HL-60 (cell line): ENCODE results near the gene MRPL2.

Experiments used
- DNase-seq, 2 experiments: peaks; one replicate each; pipeline ENCODE4 v3.0.0-alpha.2; 2010 to 2020; ENCODE audit warnings: low read depth in 1 of 2, low spot score in 1 of 2
- H3K27ac ChIP-seq: fragments of 250-450 bp; sonication (Bioruptor Pico); replicated peaks from 2 replicates; pipeline ENCODE4 v1.5.1; 2020; ENCODE audit warnings: mild to moderate bottlenecking, moderate library complexity
- H3K27me3 ChIP-seq: fragments of 250-450 bp; sonication (Bioruptor Pico); 2 replicates; pipeline ENCODE4 v1.5.1; 2021; ENCODE audit warnings: mild to moderate bottlenecking, moderate library complexity; ENCODE audit not compliant: insufficient read depth, poor library complexity, severe bottlenecking
- H3K4me3 ChIP-seq: replicated peaks from 2 replicates; pipeline ENCODE4 v1.5.1; 2011; ENCODE audit warnings: mild to moderate bottlenecking, control low read depth, low read length; ENCODE audit not compliant: insufficient read depth
- GABPA ChIP-seq: IDR thresholded peaks from 2 replicates; pipeline ENCODE4 v1.6.1; 2012; ENCODE audit warnings: low read depth
- POLR2AphosphoS5 ChIP-seq: IDR thresholded peaks from 2 replicates; pipeline ENCODE4 v1.6.1; 2012; ENCODE audit warnings: low read depth
- SPI1 ChIP-seq: IDR thresholded peaks from 2 replicates; pipeline ENCODE4 v1.6.1; 2012; ENCODE audit warnings: low read depth, mild to moderate bottlenecking, borderline replicate concordance
- TF ChIP-seq, protein P1 (sequence below): IDR thresholded peaks from 2 replicates; pipeline ENCODE4 v1.6.1; 2012; ENCODE audit warnings: low read depth; ENCODE audit not compliant: insufficient replicate concordance
- TF ChIP-seq, protein P2 (sequence below): IDR thresholded peaks from one replicate; pipeline ENCODE4 v1.5.1; 2011; ENCODE audit warnings: low read length, control low read depth, inconsistent platforms; ENCODE audit not compliant: insufficient read depth

MRPL2 gene

DNA sequence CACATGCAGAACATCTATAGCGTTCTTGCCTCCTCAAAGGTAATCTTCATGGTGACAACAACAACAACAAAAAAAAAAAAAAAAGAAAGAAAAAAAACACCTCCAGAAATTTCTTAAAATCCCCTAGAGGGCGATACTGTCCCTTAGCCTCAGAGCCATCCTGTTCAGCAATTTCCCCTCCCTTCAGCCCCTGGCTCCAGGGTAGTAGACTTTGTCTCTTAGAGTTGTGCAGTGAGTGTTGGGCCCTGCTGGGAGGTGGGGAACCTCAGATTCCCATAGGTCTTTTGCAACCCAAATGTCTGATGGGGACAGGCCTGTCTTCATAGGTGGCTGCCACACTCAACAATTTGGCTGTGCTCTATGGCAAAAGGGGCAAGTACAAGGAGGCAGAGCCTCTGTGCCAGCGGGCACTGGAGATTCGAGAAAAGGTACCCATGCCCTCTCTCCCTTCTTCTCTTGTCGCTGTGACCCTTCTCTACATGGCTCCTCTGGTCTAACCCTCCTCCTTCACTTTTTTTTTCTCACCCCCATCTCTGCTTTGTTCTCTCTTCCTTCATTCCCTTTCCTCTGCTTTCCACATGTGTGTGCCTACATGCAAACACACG, 10.9 kb upstream of the MRPL2 start:
- H3K27ac ChIP-seq, result no peak overlapping the region
- TF ChIP-seq, protein P1, sequence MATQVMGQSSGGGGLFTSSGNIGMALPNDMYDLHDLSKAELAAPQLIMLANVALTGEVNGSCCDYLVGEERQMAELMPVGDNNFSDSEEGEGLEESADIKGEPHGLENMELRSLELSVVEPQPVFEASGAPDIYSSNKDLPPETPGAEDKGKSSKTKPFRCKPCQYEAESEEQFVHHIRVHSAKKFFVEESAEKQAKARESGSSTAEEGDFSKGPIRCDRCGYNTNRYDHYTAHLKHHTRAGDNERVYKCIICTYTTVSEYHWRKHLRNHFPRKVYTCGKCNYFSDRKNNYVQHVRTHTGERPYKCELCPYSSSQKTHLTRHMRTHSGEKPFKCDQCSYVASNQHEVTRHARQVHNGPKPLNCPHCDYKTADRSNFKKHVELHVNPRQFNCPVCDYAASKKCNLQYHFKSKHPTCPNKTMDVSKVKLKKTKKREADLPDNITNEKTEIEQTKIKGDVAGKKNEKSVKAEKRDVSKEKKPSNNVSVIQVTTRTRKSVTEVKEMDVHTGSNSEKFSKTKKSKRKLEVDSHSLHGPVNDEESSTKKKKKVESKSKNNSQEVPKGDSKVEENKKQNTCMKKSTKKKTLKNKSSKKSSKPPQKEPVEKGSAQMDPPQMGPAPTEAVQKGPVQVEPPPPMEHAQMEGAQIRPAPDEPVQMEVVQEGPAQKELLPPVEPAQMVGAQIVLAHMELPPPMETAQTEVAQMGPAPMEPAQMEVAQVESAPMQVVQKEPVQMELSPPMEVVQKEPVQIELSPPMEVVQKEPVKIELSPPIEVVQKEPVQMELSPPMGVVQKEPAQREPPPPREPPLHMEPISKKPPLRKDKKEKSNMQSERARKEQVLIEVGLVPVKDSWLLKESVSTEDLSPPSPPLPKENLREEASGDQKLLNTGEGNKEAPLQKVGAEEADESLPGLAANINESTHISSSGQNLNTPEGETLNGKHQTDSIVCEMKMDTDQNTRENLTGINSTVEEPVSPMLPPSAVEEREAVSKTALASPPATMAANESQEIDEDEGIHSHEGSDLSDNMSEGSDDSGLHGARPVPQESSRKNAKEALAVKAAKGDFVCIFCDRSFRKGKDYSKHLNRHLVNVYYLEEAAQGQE, result no peak
- TF ChIP-seq POLR2AphosphoS5 (no peak), GABPA (no peak), SPI1 (no peak)
- TF ChIP-seq, protein P2, sequence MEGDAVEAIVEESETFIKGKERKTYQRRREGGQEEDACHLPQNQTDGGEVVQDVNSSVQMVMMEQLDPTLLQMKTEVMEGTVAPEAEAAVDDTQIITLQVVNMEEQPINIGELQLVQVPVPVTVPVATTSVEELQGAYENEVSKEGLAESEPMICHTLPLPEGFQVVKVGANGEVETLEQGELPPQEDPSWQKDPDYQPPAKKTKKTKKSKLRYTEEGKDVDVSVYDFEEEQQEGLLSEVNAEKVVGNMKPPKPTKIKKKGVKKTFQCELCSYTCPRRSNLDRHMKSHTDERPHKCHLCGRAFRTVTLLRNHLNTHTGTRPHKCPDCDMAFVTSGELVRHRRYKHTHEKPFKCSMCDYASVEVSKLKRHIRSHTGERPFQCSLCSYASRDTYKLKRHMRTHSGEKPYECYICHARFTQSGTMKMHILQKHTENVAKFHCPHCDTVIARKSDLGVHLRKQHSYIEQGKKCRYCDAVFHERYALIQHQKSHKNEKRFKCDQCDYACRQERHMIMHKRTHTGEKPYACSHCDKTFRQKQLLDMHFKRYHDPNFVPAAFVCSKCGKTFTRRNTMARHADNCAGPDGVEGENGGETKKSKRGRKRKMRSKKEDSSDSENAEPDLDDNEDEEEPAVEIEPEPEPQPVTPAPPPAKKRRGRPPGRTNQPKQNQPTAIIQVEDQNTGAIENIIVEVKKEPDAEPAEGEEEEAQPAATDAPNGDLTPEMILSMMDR, result no peak

DNA sequence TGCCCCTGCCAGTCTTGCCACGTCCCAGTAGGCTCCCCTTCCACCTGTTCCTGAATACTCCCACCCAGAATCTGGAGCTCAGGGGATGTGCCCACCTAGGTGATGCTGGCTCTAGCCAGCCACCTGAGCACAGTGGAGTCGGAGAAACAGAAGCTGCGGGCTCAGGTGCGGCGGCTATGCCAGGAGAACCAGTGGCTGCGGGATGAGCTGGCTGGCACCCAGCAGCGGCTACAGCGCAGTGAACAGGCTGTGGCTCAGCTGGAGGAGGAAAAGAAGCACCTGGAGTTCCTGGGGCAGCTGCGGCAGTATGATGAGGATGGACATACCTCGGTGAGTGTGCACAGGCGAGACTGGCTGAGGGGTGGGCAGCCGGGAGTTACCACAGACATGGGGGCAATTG, 3.6 kb upstream of the MRPL2 start:
- DNase-seq, result no peak
- no peak overlapping the region for H3K27ac ChIP-seq
- TF ChIP-seq, protein P1, result no peak
- TF ChIP-seq SPI1, result no peak
- no peak for TF ChIP-seq POLR2AphosphoS5
- TF ChIP-seq, protein P2, result no peak
- TF ChIP-seq GABPA, result no peak
- H3K27me3 ChIP-seq, result no peaks in the 10 kb centered on the region
- H3K4me3 ChIP-seq, result no peak overlapping the region

More for the DNA sequence above, 10.9 kb upstream of the MRPL2 start:
- peak in 1 of 2 experiments; percentile 17 for DNase-seq
- Histone ChIP-seq H3K4me3 (no peak overlapping the region), H3K27me3 (no peaks in the 10 kb centered on the region)

DNA sequence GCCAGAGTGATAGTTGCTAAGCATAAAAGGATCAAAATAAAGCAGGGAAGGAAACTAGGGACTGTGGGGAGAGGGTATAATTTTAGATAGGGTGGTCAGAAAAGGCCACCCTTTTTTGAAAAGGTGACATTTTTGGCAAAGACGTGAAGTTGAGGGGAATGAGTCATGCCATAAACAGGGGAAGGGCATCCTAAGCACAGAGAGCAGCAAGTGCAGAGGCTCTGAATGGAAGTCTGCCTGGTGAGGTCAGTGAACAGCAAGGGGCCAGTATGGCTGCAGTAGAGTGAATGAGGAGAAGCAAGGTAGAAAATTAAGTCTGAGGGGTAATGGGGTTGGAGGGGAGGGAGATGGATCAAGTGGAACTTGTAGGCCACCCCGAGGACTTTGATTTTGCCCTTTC, 2.6 kb upstream of the MRPL2 start:
- Histone ChIP-seq H3K4me3 (no peak overlapping the region), H3K27me3 (no peaks in the 10 kb centered on the region), H3K27ac (no peak overlapping the region)
- DNase-seq, result no peak
- TF ChIP-seq, protein P1, result no peak
- no peak for TF ChIP-seq POLR2AphosphoS5
- no peak for TF ChIP-seq SPI1
- TF ChIP-seq, protein P2, result no peak
- no peak for TF ChIP-seq GABPA
